Glutamatergic neuron (in vitro differentiated cells): Measurements from ENCODE around the gene NT5C2. TPM values are rescaled to one million over a fixed set of nuclear protein-coding genes. Genes with fewer than 3 reads are reported as not detected.

Source experiments
- DNase-seq: peaks from one replicate; pipeline ENCODE4 v3.0.0; 2022
- H3K27ac Mint-ChIP-seq: one replicate; pipeline ENCODE4 v1.8.0; 2020; ENCODE audit warnings: mild to moderate bottlenecking, mixed read lengths, inconsistent platforms; ENCODE audit not compliant: unreplicated experiment
- H3K27me3 Mint-ChIP-seq: one replicate; pipeline ENCODE4 v1.8.0; 2020; ENCODE audit warnings: mild to moderate bottlenecking, moderate library complexity, mixed read lengths, inconsistent platforms; ENCODE audit not compliant: unreplicated experiment
- H3K36me3 Mint-ChIP-seq: one replicate; pipeline ENCODE4 v1.8.0; 2020; ENCODE audit warnings: mild to moderate bottlenecking, mixed read lengths, inconsistent platforms; ENCODE audit not compliant: unreplicated experiment
- H3K4me1 Mint-ChIP-seq: one replicate; pipeline ENCODE4 v1.8.0; 2020; ENCODE audit warnings: mild to moderate bottlenecking, low read depth, mixed read lengths, inconsistent platforms; ENCODE audit not compliant: unreplicated experiment
- H3K4me3 Mint-ChIP-seq: one replicate; pipeline ENCODE4 v1.8.0; 2020; ENCODE audit warnings: mild to moderate bottlenecking, mixed read lengths, inconsistent platforms; ENCODE audit not compliant: unreplicated experiment
- H3K9me3 Mint-ChIP-seq: one replicate; pipeline ENCODE4 v1.8.0; 2020; ENCODE audit warnings: mild to moderate bottlenecking, moderate library complexity, mixed read lengths, inconsistent platforms; ENCODE audit not compliant: unreplicated experiment
- total RNA-seq: library from RNA; stranded (reverse); fragmentation: NEBNext Ultra II Directional; extraction: Animal tissue kit (Norgen Biotek cat#: 25700); gene quantifications from one replicate; pipeline ENCODE4 v1.2.1, GENCODE V29; 2021; ENCODE audit not compliant: unreplicated experiment
- TF ChIP-seq, protein P1 (sequence below): fragments of 200-600 bp; sonication (generic); IDR thresholded peaks from one replicate; pipeline ENCODE4 v1.5.0; 2021; ENCODE audit not compliant: partially characterized antibody, unreplicated experiment

NT5C2 gene
- total RNA-seq, 1 donor from 2014 or later = 68.5 TPM

DNA sequence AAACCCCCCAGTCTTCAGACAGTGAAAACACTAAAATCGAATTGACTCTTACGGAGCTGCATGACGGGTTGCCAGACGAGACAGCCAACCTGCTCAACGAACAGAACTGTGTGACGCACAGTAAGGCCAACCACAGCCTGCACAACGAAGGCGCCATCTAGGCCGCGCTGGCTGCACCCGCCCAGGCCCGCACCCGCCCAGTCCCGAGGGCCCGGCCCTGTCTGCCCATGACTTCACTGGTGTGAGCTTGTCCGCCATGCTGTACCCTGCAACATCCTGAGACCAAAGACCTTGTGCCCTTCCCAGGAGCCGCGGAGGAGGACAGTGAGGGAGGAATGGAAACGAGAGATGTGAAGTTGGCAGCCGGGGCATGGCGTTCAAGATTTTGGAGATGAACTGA is 116.1 kb downstream of the NT5C2 start:
- H3K27me3 Mint-ChIP-seq = peaks cover 3% of the 10 kb centered on the region

DNA sequence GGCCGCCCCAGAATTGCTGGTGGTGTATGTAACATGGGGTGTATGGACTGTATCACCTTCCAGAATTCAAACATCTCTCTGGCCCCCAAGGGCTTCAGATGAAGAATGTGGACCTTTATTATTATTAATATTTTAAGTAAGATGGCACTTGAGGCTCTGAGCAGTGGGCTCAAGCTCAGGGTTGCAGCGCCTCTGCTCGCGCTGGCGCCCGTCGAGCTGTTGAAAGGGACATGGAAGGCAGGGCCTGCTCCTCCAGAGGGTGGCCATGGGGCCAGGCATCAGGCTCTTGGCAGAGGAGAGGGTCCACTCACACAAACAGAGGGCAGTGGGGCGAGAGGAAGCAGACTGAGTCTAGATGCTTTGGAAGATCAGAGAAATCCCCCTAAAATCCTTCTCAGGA is 120.2 kb downstream of the NT5C2 start:
- no peaks in the 10 kb centered on the region for H3K9me3 Mint-ChIP-seq
- H3K4me3 Mint-ChIP-seq = no peak overlapping the region
- no peak for DNase-seq
- no peaks in the 10 kb centered on the region for H3K4me1 Mint-ChIP-seq
- peaks cover 2% of the 10 kb centered on the region for H3K27me3 Mint-ChIP-seq
- TF ChIP-seq, protein P1, sequence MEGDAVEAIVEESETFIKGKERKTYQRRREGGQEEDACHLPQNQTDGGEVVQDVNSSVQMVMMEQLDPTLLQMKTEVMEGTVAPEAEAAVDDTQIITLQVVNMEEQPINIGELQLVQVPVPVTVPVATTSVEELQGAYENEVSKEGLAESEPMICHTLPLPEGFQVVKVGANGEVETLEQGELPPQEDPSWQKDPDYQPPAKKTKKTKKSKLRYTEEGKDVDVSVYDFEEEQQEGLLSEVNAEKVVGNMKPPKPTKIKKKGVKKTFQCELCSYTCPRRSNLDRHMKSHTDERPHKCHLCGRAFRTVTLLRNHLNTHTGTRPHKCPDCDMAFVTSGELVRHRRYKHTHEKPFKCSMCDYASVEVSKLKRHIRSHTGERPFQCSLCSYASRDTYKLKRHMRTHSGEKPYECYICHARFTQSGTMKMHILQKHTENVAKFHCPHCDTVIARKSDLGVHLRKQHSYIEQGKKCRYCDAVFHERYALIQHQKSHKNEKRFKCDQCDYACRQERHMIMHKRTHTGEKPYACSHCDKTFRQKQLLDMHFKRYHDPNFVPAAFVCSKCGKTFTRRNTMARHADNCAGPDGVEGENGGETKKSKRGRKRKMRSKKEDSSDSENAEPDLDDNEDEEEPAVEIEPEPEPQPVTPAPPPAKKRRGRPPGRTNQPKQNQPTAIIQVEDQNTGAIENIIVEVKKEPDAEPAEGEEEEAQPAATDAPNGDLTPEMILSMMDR = no peak
- H3K36me3 Mint-ChIP-seq = no peaks in the 10 kb centered on the region
- no peak overlapping the region for H3K27ac Mint-ChIP-seq

More for the DNA sequence above, 116.1 kb downstream of the NT5C2 start:
- H3K4me3 Mint-ChIP-seq = no peak overlapping the region
- H3K27ac Mint-ChIP-seq = no peak overlapping the region
- DNase-seq = no peak
- peaks cover 2% of the 10 kb centered on the region for H3K9me3 Mint-ChIP-seq
- H3K4me1 Mint-ChIP-seq = no peaks in the 10 kb centered on the region
- TF ChIP-seq, protein P1 = no peak
- no peaks in the 10 kb centered on the region for H3K36me3 Mint-ChIP-seq

DNA sequence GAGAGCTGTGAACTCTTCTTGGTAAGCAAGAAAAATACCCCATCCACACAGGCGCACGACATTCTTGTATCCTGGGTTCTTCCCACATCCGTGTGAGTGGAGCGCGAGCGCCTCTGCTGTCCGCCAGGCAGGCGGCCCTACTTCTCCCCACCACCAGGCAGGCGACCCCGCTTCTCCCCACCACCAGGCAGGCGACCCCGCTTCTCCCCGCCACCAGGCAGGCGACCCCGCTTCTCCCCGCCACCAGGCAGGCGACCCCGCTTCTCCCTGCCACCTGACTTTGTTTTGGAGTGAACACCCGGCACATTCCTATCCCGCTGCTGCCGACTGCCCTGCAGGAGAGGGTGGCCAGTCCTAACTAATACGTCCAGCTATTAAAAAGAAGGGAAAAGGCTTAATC is 120.8 kb downstream of the NT5C2 start:
- H3K27ac Mint-ChIP-seq = no peak overlapping the region
- H3K9me3 Mint-ChIP-seq = no peaks in the 10 kb centered on the region
- H3K36me3 Mint-ChIP-seq = no peaks in the 10 kb centered on the region
- no peak overlapping the region for H3K4me3 Mint-ChIP-seq
- no peak for DNase-seq
- H3K27me3 Mint-ChIP-seq = peaks cover 2% of the 10 kb centered on the region
- TF ChIP-seq, protein P1 = no peak
- no peaks in the 10 kb centered on the region for H3K4me1 Mint-ChIP-seq

DNA sequence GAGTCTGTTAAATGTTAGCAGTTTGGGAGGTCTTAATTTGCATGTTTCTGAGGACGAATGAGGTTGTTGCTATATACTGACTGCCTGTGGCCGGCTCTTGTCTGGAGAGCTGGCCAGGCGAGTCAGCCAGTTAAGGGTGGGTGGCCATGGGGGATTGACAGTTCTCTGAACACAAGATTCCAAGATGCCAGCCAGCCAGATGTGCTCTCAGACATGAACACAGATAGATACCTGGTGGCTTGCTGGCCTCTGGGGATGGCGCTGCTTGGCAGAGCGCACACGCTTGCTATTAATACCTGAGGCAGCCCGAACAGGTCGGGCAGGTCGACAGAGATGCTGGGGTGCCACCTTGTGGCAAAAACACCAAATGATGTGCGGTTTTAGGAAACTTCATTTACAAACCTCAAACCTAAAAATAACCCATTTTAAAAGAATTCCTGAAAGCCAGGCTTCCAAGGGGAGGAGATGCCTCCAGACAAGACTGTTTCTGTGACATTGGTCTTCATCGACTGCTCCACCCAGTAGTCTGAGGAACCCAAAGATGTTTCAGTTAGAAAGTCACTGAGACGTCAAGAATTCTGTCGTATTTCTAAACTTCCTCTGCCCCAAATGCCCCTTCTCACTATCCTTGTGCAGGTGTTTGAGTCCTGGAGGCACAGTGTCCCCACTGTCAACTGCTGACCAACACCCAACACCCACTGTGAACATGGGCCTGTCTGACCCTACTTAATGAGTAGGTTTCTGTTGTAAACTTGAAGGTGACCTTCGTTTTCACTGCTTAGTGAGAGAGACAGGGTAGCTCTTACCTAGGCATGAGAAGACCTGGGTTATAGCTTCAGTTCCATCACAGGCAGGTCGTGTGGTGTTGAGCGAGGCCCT is 123.4 kb downstream of the NT5C2 start:
- no peak overlapping the region for H3K27ac Mint-ChIP-seq
- no peaks in the 10 kb centered on the region for H3K36me3 Mint-ChIP-seq

More for the DNA sequence above, 123.4 kb downstream of the NT5C2 start:
- H3K9me3 Mint-ChIP-seq = peaks cover 5% of the 10 kb centered on the region
- peaks cover 5% of the 10 kb centered on the region for H3K27me3 Mint-ChIP-seq
- DNase-seq = peak; percentile 70
- H3K4me1 Mint-ChIP-seq = peaks cover 9% of the 10 kb centered on the region
- H3K4me3 Mint-ChIP-seq = no peak overlapping the region
- TF ChIP-seq, protein P1 = peak; percentile 57
